Measurements from ENCODE around the gene RDH16.
"Not testable (repeated sequence)": the region's sequence is repeated elsewhere in the genome, so short reads cannot be mapped to it uniquely, and the experiment has no call there.

RDH16 gene

DNA sequence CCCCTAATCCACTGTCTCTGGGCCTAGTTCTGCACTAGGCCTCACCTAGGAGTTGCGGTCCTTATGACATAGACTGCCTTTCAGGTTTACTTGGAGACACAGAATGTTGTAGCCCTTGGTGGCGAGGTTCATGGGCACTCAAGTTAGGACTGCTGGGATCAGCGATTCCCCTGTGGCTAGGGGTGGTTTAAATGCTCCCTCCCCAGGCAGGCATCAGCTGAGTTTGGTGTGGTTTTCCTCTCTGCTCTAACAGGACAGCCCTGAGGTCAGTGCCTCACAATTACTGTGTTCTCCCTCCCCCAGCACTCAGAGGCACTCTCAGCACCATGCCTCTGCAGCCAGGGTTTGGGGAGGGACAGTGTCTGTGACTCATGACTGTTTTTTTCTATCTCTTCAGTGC lies 22.2 kb upstream of the RDH16 start:
- Histone ChIP-seq H3K36me3 (replicated peaks) (no peaks in the 10 kb centered on the region), H3K27ac (no peak overlapping the region), H3K4me3 (ENCODE audit: low read depth, low read length) (no peak overlapping the region), H3K27me3 (replicated peaks) (no peaks in the 10 kb centered on the region)
- TF ChIP-seq, protein P1, sequence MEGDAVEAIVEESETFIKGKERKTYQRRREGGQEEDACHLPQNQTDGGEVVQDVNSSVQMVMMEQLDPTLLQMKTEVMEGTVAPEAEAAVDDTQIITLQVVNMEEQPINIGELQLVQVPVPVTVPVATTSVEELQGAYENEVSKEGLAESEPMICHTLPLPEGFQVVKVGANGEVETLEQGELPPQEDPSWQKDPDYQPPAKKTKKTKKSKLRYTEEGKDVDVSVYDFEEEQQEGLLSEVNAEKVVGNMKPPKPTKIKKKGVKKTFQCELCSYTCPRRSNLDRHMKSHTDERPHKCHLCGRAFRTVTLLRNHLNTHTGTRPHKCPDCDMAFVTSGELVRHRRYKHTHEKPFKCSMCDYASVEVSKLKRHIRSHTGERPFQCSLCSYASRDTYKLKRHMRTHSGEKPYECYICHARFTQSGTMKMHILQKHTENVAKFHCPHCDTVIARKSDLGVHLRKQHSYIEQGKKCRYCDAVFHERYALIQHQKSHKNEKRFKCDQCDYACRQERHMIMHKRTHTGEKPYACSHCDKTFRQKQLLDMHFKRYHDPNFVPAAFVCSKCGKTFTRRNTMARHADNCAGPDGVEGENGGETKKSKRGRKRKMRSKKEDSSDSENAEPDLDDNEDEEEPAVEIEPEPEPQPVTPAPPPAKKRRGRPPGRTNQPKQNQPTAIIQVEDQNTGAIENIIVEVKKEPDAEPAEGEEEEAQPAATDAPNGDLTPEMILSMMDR (IDR thresholded peaks at IDR 0.05; ENCODE audit: low read depth, low read length, missing control alignments) = no peak
- no peak for DNase-seq
- in situ Hi-C loops (cut with HindIII; ENCODE audit: low pct_ligation_motif_present, low sequenced_read_pairs) = loop anchor here (25.0 kb wide), 1 partner anchor 217 kb away; the partner anchor contains the start of genes HSD17B6 and PRIM1

GRCh38 chr12:56978397-56979138 lies 21.2 kb upstream of the RDH16 start:
- in situ Hi-C loops (cut with HindIII; ENCODE audit: low pct_ligation_motif_present, low sequenced_read_pairs) = loop anchor here (25.0 kb wide), 1 partner anchor 216 kb away; the partner anchor contains the start of genes HSD17B6 and PRIM1
- H3K4me3 ChIP-seq (ENCODE audit: low read depth, low read length) = no peak overlapping the region
- H3K27me3 ChIP-seq (replicated peaks) = no peaks in the 10 kb centered on the region
- H3K36me3 ChIP-seq (replicated peaks) = no peaks in the 10 kb centered on the region
- no peak for DNase-seq
- TF ChIP-seq, protein P1 (IDR thresholded peaks at IDR 0.05; ENCODE audit: low read depth, low read length, missing control alignments) = no peak
- H3K27ac ChIP-seq = no peak overlapping the region

GRCh38 chr12:56977361-56977760 lies 20.0 kb upstream of the RDH16 start:
- H3K4me3 ChIP-seq (ENCODE audit: low read depth, low read length); H3K27me3 ChIP-seq (replicated peaks); H3K27ac ChIP-seq; H3K36me3 ChIP-seq (replicated peaks); DNase-seq: not testable (repeated sequence)
- in situ Hi-C loops (cut with HindIII; ENCODE audit: low pct_ligation_motif_present, low sequenced_read_pairs) = loop anchor here (25.0 kb wide), 1 partner anchor 215 kb away; the partner anchor contains the start of genes HSD17B6 and PRIM1

DNA sequence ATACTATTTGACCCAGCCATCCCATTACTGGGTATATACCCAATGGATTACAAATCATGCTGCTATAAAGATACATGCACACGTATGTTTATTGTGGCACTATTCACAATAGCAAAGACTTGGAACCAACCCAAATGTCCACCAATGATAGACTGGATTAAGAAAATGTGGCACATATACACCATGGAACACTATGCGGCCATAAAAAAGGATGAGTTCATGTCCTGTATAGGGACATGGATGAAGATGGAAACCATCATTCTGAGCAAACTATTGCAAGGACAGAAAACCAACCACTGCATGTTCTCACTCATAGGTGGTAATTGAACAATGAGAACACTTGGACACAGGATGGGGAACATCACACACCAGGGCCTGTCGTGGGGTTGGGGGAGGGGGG lies 16.8 kb upstream of the RDH16 start:
- DNase-seq = not testable (repeated sequence)

DNA sequence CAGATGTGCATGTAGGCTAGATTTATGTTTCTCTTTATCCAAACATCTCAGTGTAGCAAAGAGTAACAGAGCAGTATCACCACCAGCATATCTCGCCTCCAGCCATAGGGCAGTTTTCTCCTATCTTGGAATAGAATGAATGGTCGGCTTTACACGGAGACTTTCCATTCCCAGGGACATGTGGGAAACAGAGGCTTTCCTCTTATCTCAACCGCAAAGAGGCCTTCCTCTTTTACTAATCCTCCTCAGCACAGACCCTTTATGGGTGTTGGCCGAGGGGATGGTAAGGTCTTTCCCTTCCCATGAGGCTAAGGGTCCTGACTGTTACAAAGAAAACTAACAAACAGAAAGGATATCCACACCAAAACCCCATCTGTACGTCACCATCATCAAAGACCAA lies 11.5 kb upstream of the RDH16 start:
- H3K27ac ChIP-seq; DNase-seq; in situ Hi-C loops (cut with HindIII; ENCODE audit: low pct_ligation_motif_present, low sequenced_read_pairs); H3K36me3 ChIP-seq (replicated peaks); H3K27me3 ChIP-seq (replicated peaks); H3K4me3 ChIP-seq (ENCODE audit: low read depth, low read length): not testable (repeated sequence)

More for the DNA sequence above, 16.8 kb upstream of the RDH16 start:
- H3K27ac ChIP-seq; H3K4me3 ChIP-seq (ENCODE audit: low read depth, low read length); H3K27me3 ChIP-seq (replicated peaks); in situ Hi-C loops (cut with HindIII; ENCODE audit: low pct_ligation_motif_present, low sequenced_read_pairs); H3K36me3 ChIP-seq (replicated peaks): not testable (repeated sequence)

DNA sequence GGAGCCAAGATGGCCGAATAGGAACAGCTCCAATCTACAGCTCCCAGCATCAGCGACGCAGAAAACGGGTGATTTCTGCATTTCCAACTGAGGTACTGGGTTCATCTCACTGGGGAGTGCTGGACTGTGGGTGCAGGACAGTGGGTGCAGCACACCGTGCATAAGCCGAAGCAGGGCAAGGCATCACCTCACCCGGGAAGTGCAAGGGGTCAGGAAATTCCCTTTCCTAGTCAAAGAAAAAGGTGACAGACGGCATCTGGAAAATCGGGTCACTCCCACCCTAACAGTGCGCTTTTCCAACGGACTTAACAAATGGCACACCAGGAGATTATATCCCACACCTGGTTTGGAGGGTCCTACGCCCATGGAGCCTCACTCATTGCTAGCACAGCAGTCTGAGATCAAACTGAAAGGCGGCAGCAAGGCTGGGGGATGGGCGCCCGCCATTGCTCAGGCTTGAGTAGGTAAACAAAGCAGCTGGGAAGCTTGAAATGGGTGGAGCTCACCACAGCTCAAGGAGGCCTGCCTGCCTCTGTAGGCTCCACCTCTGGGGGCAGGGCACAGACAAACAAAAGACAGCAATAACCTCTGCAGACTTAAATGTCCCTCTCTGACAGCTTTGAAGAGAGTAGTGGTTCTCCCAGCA lies 8.7 kb upstream of the RDH16 start:
- DNase-seq; H3K36me3 ChIP-seq (replicated peaks); H3K27me3 ChIP-seq (replicated peaks); in situ Hi-C loops (cut with HindIII; ENCODE audit: low pct_ligation_motif_present, low sequenced_read_pairs); H3K27ac ChIP-seq; H3K4me3 ChIP-seq (ENCODE audit: low read depth, low read length): not testable (repeated sequence)

DNA sequence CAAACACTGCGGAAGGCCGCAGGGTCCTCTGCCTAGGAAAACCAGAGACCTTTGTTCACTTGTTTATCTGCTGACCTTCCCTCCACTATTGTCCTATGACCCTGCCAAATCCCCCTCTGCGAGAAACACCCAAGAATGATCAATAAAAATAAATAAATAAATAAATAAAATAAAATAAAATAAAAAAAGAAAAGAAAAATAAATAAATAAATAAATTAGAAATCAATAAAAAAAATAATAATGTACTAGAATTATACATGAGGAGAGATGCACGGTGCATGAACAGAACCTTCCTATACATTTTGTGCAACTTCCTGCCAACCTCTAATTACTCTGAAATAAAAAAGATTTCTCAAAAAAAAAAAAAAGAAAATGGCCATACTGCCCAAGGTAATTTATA lies 7.7 kb upstream of the RDH16 start:
- DNase-seq; H3K4me3 ChIP-seq (ENCODE audit: low read depth, low read length); in situ Hi-C loops (cut with HindIII; ENCODE audit: low pct_ligation_motif_present, low sequenced_read_pairs); H3K27me3 ChIP-seq (replicated peaks); H3K36me3 ChIP-seq (replicated peaks); H3K27ac ChIP-seq: not testable (repeated sequence)

DNA sequence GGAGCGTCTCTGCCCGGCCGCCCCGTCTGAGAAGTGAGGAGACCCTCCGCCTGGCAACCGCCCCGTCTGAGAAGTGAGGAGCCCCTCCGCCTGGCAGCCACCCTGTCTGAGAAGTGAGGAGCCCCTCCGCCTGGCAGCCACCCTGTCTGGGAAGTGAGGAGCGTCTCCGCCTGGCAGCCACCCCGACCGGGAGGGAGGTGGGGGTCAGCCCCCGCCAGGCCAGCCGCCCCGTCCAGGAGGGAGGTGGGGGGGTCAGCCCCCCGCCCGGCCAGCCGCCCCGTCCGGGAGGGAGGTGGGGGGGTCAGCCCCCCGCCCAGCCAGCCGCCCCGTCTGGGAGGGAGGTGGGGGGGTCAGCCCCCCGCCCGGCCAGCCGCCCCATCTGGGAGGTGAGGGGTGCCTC lies 6.1 kb upstream of the RDH16 start:
- in situ Hi-C loops (cut with HindIII; ENCODE audit: low pct_ligation_motif_present, low sequenced_read_pairs); DNase-seq; H3K36me3 ChIP-seq (replicated peaks); H3K4me3 ChIP-seq (ENCODE audit: low read depth, low read length); H3K27ac ChIP-seq; H3K27me3 ChIP-seq (replicated peaks): not testable (repeated sequence)

DNA sequence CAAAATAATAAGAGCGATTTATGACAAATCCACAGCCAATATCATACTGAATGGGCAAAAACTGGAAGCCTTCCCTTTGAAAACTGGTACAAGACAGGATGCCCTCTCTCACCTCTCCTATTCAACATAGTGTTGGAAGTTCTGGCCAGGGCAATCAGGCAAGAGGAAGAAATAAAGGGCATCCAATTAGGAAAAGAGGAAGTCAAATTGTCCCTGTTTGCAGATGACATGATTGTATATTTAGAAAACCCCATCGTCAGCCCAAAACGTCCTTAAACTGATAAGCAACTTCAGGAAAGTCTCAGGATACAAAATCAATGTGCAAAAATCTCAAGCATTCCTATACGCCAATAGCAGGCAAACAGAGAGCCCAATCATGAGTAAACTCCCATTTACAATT lies 4.8 kb upstream of the RDH16 start:
- H3K27ac ChIP-seq; H3K4me3 ChIP-seq (ENCODE audit: low read depth, low read length); in situ Hi-C loops (cut with HindIII; ENCODE audit: low pct_ligation_motif_present, low sequenced_read_pairs); DNase-seq; H3K36me3 ChIP-seq (replicated peaks); H3K27me3 ChIP-seq (replicated peaks): not testable (repeated sequence)

All from brain microvascular endothelial cell (primary cell).